SU-DHL-6 (cell line): ENCODE measurements around the gene NPAS2.

Experiments
- H2AFZ ChIP-seq: fragments of 200-600 bp; sonication (generic); 2 replicates; pipeline ENCODE4 v1.6.1; 2014; ENCODE audit warnings: low read depth, mild to moderate bottlenecking, moderate library complexity, mixed read lengths, antibody characterized with exemption, low read length; ENCODE audit not compliant: severe bottlenecking
- H3F3A ChIP-seq: fragments of 200-600 bp; shearing (Covaris generic); 2 replicates; pipeline ENCODE4 v1.6.0; 2016; ENCODE audit warnings: antibody characterized with exemption, mild to moderate bottlenecking; ENCODE audit not compliant: insufficient read depth
- H3K27ac ChIP-seq: fragments of 200-600 bp; sonication (generic); 2 replicates; pipeline ENCODE4 v1.5.1; 2016; ENCODE audit warnings: low read depth, mild to moderate bottlenecking, low read length, moderate library complexity, mixed read lengths
- H3K27me3 ChIP-seq: fragments of 200-600 bp; sonication (generic), shearing (Covaris generic); 2 replicates; pipeline ENCODE4 v1.6.0; 2014; ENCODE audit warnings: mild to moderate bottlenecking, low read length
- H3K36me3 ChIP-seq: fragments of 200-600 bp; sonication (generic); 2 replicates; pipeline ENCODE4 v1.6.1; 2014; ENCODE audit warnings: mild to moderate bottlenecking, low read length, mixed read lengths
- H3K4me2 ChIP-seq: fragments of 300-600, 200-600 bp; shearing (Covaris generic), sonication (generic); 2 replicates; pipeline ENCODE4 v1.6.0; 2014; ENCODE audit warnings: low read length, low read depth, mild to moderate bottlenecking; ENCODE audit not compliant: poor library complexity, severe bottlenecking
- H3K4me3 ChIP-seq: fragments of 200-600 bp; sonication (generic); 2 replicates; pipeline ENCODE4 v1.5.1; 2014; ENCODE audit warnings: antibody characterized with exemption, low read length, mild to moderate bottlenecking, mixed read lengths; ENCODE audit not compliant: insufficient read depth, poor library complexity, severe bottlenecking
- H3K79me2 ChIP-seq: fragments of 200-600 bp; sonication (generic); 2 replicates; pipeline ENCODE4 v1.6.1; 2014; ENCODE audit warnings: mild to moderate bottlenecking, low read length, moderate library complexity; ENCODE audit not compliant: insufficient read depth
- H3K9ac ChIP-seq: fragments of 200-600 bp; sonication (generic); 2 replicates; pipeline ENCODE4 v1.7.0; 2014; ENCODE audit warnings: mild to moderate bottlenecking, low read length
- H3K9me2 ChIP-seq: fragments of 200-600 bp; sonication (generic); replicated peaks from 2 replicates; pipeline ENCODE4 v1.6.1; 2014; ENCODE audit warnings: low read length; ENCODE audit not compliant: insufficient read depth
- H3K9me3 ChIP-seq: fragments of 200-600 bp; sonication (generic); 2 replicates; pipeline ENCODE4 v1.6.1; 2014; ENCODE audit warnings: low read length, mixed read lengths; ENCODE audit not compliant: insufficient read depth
- H4K20me1 ChIP-seq: fragments of 200-600 bp; sonication (generic); 2 replicates; pipeline ENCODE4 v1.6.1; 2014; ENCODE audit warnings: low read depth, mild to moderate bottlenecking, antibody characterized with exemption, low read length, moderate library complexity, mixed read lengths
- EZH2phosphoT487 ChIP-seq: fragments of 200-600 bp; sonication (generic), shearing (Covaris generic); conservative IDR thresholded peaks from 2 replicates; pipeline ENCODE4 v1.6.1; 2018; ENCODE audit warnings: mild to moderate bottlenecking, antibody characterized with exemption, low read length, moderate library complexity, mixed read lengths
- TF ChIP-seq, protein P1 (sequence below): fragments of 200-600 bp; sonication (generic); IDR thresholded peaks from one replicate; pipeline ENCODE4 v1.5.1; 2017; ENCODE audit warnings: antibody characterized with exemption, mild to moderate bottlenecking, low read length, moderate library complexity; ENCODE audit not compliant: insufficient read depth, poor library complexity, severe bottlenecking

Gene NPAS2

DNA sequence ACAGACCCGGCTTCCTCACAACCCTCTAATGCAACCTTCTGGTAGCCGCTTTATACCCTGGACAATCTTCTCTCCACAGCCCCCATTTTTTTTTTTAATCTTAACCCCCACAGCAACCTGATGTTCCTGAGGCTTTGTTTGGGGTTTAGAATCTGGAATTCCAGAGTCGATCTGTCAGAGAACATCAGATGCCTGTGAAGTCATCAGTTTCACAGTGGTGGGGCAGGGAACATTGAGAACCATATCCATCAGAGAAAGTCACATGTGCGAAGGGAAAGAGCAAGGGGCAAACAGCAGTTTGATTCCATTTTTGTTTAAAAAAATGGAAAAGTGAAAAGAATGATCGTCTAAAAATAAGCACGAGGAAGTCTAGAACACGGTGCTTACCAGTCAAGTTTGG lies 20.6 kb downstream of the NPAS2 start:
- TF ChIP-seq, protein P1, sequence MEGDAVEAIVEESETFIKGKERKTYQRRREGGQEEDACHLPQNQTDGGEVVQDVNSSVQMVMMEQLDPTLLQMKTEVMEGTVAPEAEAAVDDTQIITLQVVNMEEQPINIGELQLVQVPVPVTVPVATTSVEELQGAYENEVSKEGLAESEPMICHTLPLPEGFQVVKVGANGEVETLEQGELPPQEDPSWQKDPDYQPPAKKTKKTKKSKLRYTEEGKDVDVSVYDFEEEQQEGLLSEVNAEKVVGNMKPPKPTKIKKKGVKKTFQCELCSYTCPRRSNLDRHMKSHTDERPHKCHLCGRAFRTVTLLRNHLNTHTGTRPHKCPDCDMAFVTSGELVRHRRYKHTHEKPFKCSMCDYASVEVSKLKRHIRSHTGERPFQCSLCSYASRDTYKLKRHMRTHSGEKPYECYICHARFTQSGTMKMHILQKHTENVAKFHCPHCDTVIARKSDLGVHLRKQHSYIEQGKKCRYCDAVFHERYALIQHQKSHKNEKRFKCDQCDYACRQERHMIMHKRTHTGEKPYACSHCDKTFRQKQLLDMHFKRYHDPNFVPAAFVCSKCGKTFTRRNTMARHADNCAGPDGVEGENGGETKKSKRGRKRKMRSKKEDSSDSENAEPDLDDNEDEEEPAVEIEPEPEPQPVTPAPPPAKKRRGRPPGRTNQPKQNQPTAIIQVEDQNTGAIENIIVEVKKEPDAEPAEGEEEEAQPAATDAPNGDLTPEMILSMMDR: no peak
- TF ChIP-seq EZH2phosphoT487: no peak
- no peaks in the 10 kb centered on the region for H3K9me2 ChIP-seq
- H3K4me3 ChIP-seq: no peak overlapping the region
- H2AFZ ChIP-seq: no peak overlapping the region
- H3K27me3 ChIP-seq: no peaks in the 10 kb centered on the region
- H3K9ac ChIP-seq: no peak overlapping the region
- no peaks in the 10 kb centered on the region for H3F3A ChIP-seq
- H3K4me2 ChIP-seq: no peak overlapping the region
- H3K9me3 ChIP-seq: no peaks in the 10 kb centered on the region
- H3K36me3 ChIP-seq: no peaks in the 10 kb centered on the region
- H3K79me2 ChIP-seq: no peaks in the 10 kb centered on the region
- no peaks in the 10 kb centered on the region for H4K20me1 ChIP-seq
- no peak overlapping the region for H3K27ac ChIP-seq

DNA sequence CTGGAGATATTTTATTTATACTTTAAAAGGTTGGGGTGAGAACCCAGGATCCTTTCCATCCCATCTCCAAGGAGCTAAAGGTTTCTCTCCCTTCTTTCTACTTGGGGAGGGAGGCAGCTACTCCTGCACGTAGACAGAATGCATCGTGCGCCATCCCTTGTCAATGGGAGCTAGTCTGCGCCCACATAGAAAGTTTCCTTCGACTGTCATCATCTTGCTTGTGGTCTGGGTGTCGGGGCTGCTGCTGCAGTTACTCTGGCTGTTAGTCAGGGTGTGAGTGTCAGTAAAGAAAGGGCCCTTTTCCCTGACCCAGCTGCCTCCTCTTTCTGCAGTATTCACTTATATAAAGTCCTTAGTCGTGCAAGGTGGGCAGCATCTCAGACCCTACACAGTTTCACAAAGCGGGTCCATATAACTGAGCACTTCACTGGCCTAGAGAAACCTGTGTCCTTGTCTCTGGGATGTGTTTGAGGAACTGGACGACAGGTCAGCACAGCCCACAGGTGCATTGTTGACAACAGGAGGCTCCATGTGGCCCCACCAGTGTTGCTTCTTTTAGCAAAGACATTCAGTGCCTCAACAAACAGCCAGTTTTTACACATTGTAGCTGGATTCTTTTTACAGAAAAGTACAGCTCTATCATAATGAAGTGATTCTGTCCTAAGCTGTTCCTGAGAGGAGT lies 22.4 kb downstream of the NPAS2 start:
- Histone ChIP-seq H4K20me1 (no peaks in the 10 kb centered on the region), H2AFZ (no peak overlapping the region), H3K9me3 (no peaks in the 10 kb centered on the region), H3K36me3 (no peaks in the 10 kb centered on the region), H3K27me3 (0 out of 2 replicates have a peak, but pooled peaks cover 4% of the 10 kb centered on the region), H3K9me2 (no peaks in the 10 kb centered on the region), H3K27ac (no peak overlapping the region), H3K9ac (no peak overlapping the region), H3K79me2 (no peaks in the 10 kb centered on the region), H3K4me2 (no peak overlapping the region), H3K4me3 (no peak overlapping the region), H3F3A (no peaks in the 10 kb centered on the region)
- TF ChIP-seq, protein P1: no peak
- no peak for TF ChIP-seq EZH2phosphoT487

- Histone ChIP-seq H3K27ac (no peak overlapping the region), H2AFZ (no peak overlapping the region), H3K36me3 (no peaks in the 10 kb centered on the region), H3K4me2 (no peak overlapping the region), H3F3A (no peaks in the 10 kb centered on the region), H3K79me2 (no peaks in the 10 kb centered on the region), H4K20me1 (no peaks in the 10 kb centered on the region), H3K9me2 (no peaks in the 10 kb centered on the region), H3K9ac (no peak overlapping the region), H3K27me3 (0 out of 2 replicates have a peak, but pooled peaks cover 4% of the 10 kb centered on the region), H3K9me3 (no peaks in the 10 kb centered on the region), H3K4me3 (no peak overlapping the region)
- no peak for TF ChIP-seq EZH2phosphoT487
These were observed 24.6 kb downstream of the NPAS2 start for GRCh38 chr2:100844514-100844913.
